Effector memory CD4-positive, alpha-beta T cell (primary cell): ENCODE measurements around the gene COPS6.

Experiments used
- DNase-seq, 3 donors: peaks; one replicate each; pipeline ENCODE4 v3.0.0-alpha.2; 2020
- H3K27ac ChIP-seq: 2 replicates; pipeline ENCODE4 v1.7.0; 2013; ENCODE audit warnings: mild to moderate bottlenecking, low read length, moderate library complexity; ENCODE audit not compliant: insufficient read depth, poor library complexity, severe bottlenecking
- H3K27me3 ChIP-seq: replicated peaks from 2 replicates; pipeline ENCODE4 v1.7.0; 2013; ENCODE audit warnings: mild to moderate bottlenecking, low read length; ENCODE audit not compliant: insufficient read depth, control insufficient read depth, poor library complexity, severe bottlenecking
- H3K36me3 ChIP-seq: 2 replicates; pipeline ENCODE4 v1.7.0; 2013; ENCODE audit warnings: mild to moderate bottlenecking, low read length, moderate library complexity; ENCODE audit not compliant: control insufficient read depth, insufficient read depth
- H3K4me1 ChIP-seq: 2 replicates; pipeline ENCODE4 v1.7.0; 2013; ENCODE audit warnings: low read length, mild to moderate bottlenecking; ENCODE audit not compliant: control insufficient read depth, insufficient read depth, poor library complexity, severe bottlenecking
- H3K4me3 ChIP-seq: 2 replicates; pipeline ENCODE4 v1.7.0; 2013; ENCODE audit warnings: low read length, low read depth, mild to moderate bottlenecking; ENCODE audit not compliant: insufficient read depth, poor library complexity, severe bottlenecking
- H3K9me3 ChIP-seq: 2 replicates; pipeline ENCODE4 v1.7.0; 2013; ENCODE audit warnings: mild to moderate bottlenecking, low read length, moderate library complexity; ENCODE audit not compliant: control insufficient read depth

Gene COPS6

DNA sequence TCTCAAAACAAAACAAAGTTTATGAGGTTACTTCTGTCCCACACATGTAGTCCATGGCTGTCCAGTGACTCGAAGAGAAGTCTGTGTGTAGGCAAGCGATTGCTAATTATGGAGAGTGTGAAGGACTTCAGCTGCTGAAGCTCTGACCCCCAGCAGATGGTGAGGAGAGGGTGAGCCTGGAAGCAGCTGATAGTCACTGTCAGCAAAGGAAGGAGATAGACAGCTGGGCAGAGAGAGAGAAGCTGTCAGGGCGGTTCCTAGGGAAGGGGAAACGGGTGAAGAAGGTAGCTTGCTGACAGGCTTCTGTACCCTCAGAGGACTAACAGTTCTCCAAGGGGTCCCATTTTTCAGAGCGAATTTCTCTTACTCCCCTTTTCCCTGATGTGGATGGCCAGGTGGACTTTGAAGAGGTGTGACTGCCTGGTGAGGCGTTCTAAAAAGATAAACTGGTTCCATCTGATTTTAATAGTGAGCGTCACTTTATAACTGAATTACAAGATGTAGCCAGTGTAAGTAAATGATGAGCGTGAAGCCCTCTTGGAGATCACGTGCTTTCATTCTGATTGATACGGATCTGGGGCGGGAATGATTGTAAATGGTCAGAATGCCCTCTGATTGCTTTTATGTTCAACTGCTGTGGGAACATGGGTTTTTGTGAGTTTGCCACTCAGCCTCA is 27.1 kb upstream of the COPS6 start:
- Histone ChIP-seq H3K4me1 (no peaks in the 10 kb centered on the region), H3K9me3 (no peaks in the 10 kb centered on the region), H3K4me3 (no peak overlapping the region), H3K27me3 (no peaks in the 10 kb centered on the region), H3K36me3 (peaks cover 32% of the 10 kb centered on the region), H3K27ac (no peak overlapping the region)
- no peak for DNase-seq

DNA sequence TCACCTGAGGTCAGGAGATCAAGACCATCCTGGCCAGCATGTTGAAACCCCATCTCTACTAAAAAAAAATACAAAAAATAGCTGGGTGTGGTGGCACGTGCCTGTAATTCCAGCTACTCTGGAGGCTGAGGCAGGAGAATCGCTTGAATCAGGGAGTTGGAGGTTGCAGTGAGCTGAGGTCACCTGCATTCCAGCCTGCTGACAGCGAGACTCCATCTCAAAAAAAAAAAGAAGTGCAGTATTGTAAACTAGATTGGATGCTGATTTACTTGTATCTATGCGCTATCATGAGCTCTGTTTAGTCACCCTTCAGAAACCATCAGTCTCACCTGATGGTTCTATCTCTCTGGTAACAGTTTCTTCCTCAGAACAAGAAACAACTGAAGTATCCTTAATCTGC is 25.4 kb upstream of the COPS6 start:
- Histone ChIP-seq H3K4me3 (no peak overlapping the region), H3K27me3 (no peaks in the 10 kb centered on the region), H3K36me3 (peaks cover 15% of the 10 kb centered on the region), H3K27ac (no peak overlapping the region), H3K4me1 (no peaks in the 10 kb centered on the region), H3K9me3 (no peaks in the 10 kb centered on the region)
- no peak for DNase-seq

DNA sequence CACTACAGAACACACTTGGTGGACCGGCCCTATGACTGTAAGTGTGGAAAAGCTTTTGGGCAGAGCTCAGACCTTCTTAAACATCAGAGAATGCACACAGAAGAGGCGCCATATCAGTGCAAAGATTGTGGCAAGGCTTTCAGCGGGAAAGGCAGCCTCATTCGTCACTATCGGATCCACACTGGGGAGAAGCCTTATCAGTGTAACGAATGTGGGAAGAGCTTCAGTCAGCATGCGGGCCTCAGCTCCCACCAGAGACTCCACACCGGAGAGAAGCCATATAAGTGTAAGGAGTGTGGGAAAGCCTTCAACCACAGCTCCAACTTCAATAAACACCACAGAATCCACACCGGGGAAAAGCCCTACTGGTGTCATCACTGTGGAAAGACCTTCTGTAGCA is 24.6 kb upstream of the COPS6 start:
- no peak overlapping the region for H3K4me3 ChIP-seq
- no peak overlapping the region for H3K27ac ChIP-seq
- no peaks in the 10 kb centered on the region for H3K4me1 ChIP-seq
- no peak for DNase-seq
- no peaks in the 10 kb centered on the region for H3K9me3 ChIP-seq
- H3K36me3 ChIP-seq, result peaks cover 9% of the 10 kb centered on the region
- H3K27me3 ChIP-seq, result no peaks in the 10 kb centered on the region

DNA sequence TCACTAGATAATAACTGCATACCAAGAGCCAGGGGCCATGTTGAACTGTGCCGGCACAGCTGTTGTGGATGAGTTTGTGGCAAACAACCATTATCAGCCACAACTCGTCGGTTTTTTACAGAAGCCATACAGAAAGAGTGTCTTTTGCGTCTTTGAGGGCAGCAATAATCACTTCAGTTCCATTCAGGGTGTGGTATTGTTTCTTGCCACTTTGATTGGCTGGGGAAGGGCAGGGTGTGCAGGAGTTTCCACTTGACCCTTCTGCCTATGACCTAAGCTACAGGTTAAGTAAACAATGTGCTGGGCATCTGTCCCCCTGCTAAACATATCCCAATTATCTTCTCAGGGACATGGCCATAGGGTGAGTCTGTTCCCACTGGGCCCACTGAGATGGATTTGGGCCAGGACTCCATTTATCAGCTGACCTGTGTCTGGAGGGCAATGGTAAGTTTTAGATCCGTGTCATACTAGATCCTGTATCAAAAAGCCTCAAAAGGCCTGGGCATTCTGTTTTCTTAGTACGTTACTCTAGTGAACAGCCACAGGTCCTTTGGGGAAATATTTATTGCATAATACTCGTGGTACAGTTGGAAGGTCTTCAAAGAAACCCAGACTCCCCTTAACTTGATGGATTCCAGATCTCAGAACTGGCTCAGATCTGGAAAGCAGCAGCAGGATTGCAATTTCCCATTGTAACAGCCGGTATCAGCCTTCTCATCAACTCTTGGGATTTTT is 23.1 kb upstream of the COPS6 start:
- DNase-seq, result no peak
- Histone ChIP-seq H3K36me3 (peaks cover 14% of the 10 kb centered on the region), H3K9me3 (peaks cover 1% of the 10 kb centered on the region), H3K4me1 (no peaks in the 10 kb centered on the region), H3K4me3 (no peak overlapping the region), H3K27ac (no peak overlapping the region), H3K27me3 (no peaks in the 10 kb centered on the region)

DNA sequence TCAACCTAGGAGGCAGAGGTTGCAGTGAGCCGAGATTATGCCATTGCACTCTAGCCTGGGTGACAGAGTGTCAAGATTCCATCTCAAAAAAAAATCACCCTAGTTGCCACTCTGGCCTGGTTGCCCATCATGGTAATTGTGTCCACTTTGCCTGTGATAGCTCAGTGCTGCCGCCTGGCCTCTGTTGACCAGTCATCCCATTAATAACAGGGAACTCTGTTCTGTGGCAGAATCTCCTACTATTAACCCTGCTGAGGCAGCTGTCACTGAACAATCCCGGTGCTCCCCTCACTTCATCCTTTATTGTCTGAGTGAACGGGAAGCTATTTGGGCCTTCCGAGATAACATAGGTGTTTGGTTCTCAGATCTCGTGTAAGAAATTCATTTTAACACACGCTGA is 21.8 kb upstream of the COPS6 start:
- Histone ChIP-seq H3K4me3 (no peak overlapping the region), H3K4me1 (no peaks in the 10 kb centered on the region), H3K9me3 (peaks cover 14% of the 10 kb centered on the region), H3K27ac (no peak overlapping the region), H3K36me3 (peaks cover 27% of the 10 kb centered on the region), H3K27me3 (no peaks in the 10 kb centered on the region)
- no peak for DNase-seq

DNA sequence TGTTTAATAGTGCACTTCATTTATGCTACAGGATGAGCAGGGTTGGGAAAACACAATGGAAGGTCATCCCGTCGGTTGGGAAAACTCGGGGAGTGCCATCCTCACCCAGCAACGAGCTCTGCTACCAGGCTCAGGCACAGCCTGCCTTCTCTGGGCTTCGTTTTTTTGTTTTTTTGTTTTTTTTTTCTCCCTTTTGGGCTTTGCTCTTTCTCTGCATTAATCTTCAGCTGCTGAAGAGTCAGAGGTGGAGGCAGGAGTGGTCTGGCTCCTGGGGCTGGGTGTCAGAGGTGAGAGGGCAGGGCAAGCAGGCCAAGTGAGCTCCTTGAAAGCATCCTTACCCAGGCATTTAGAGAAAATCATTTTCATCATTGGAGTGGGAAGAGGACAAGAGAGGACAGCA is 18.8 kb upstream of the COPS6 start:
- H3K27ac ChIP-seq, result no peak overlapping the region
- H3K4me1 ChIP-seq, result no peaks in the 10 kb centered on the region
- H3K4me3 ChIP-seq, result no peak overlapping the region
- peaks cover 48% of the 10 kb centered on the region for H3K36me3 ChIP-seq
- H3K27me3 ChIP-seq, result no peaks in the 10 kb centered on the region
- peaks cover 20% of the 10 kb centered on the region for H3K9me3 ChIP-seq
- no peak for DNase-seq

DNA sequence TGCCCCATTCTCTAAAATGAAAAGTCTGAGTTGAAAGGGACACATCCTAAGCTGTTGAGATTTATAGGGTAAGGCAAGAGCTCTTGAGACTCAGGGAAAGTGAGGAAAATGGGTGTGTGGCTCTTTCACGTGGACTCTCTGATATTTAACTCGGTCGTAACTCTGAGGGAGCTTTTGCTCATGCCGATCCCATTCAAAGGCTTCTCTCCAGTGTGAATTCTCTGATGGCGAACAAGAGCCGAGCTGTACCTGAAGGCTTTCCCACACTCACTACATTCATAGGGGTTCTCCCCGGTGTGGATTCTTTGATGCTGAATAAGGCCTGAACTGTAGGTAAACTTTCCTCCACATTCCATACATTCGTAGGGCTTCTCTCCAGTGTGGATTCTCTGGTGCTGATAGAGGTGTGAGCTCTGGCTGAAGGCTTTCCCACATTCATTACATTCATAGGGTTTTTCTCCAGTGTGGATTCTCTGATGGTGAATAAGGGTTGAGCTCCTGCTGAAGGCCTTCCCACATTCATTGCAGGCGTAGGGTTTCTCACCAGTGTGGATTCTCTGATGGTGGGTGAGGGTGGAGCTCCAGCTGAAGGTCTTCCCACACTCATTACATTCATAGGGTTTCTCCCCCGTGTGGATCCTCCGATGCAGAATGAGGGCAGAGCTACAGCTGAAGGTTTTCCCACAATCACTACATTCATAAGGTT is 17.6 kb upstream of the COPS6 start:
- H3K4me1 ChIP-seq, result no peaks in the 10 kb centered on the region
- H3K27ac ChIP-seq, result no peak overlapping the region
- no peak overlapping the region for H3K4me3 ChIP-seq
- DNase-seq, result no peak
- no peaks in the 10 kb centered on the region for H3K27me3 ChIP-seq
- peaks cover 60% of the 10 kb centered on the region for H3K36me3 ChIP-seq
- peaks cover 20% of the 10 kb centered on the region for H3K9me3 ChIP-seq

DNA sequence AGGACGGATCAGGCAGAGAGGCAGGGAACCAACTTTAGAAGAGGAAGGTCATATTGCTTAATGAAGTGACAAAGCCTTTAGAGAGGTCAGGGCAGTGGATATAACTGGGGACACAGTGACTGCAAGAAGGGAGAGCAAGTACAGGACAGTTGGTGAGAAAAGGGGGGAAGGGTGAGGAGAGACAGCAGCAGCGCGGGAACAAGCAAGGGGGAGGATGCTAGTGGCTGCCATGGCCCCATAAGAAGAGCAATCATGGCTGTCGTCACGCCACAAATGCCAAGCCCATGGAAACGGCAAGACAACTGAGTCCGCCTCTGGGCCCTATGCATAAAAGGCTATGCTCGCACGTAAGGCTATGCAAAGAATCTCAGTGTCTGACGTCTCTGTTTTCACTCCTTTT is 16.3 kb upstream of the COPS6 start:
- H3K27me3 ChIP-seq, result no peaks in the 10 kb centered on the region
- peaks cover 20% of the 10 kb centered on the region for H3K9me3 ChIP-seq
- peaks cover 70% of the 10 kb centered on the region for H3K36me3 ChIP-seq
- H3K27ac ChIP-seq, result no peak overlapping the region
- no peak overlapping the region for H3K4me3 ChIP-seq
- DNase-seq, result no peak
- peaks cover 2% of the 10 kb centered on the region for H3K4me1 ChIP-seq

DNA sequence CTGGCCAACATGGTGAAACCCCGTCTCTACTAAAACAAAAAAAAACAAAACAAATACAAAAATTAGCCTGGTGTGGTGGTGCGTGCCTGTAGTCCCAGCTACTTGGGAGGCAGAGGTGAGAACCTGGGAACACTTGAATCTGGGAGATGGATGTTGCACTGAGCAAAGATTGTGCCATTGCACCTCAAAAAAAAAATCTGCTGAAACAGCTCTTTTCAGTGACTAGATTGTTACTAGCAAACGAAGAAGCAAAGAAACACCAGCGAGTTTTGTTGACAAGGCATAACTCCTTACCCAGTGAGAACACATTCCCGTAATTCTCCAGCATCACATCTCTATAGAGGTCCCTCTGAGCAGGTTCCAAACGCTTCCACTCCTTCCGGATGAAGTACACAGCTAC is 13.9 kb upstream of the COPS6 start:
- Histone ChIP-seq H3K4me3 (no peak overlapping the region), H3K27me3 (no peaks in the 10 kb centered on the region), H3K4me1 (peaks cover 2% of the 10 kb centered on the region), H3K9me3 (peaks cover 20% of the 10 kb centered on the region), H3K27ac (no peak overlapping the region), H3K36me3 (peaks cover 81% of the 10 kb centered on the region)
- no peak for DNase-seq

DNA sequence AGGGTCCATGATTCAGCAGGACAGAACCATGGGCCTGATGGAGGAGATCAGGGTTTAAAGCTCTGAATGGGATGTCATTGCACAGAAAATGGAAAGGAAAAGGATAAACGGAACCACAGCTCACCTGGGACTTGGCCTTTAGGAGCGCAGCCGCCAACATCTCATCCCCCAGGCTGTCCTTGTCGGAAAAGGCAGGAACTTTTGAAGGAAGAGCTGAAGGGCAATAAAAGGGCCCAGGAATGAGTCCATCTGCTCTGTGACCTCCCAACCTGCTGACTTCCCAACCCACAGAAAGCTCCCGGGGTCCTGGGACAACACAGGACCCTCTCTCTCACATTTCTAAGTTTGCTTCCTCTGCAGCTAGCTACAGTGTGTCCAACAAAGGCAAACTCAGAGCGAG is 13.4 kb upstream of the COPS6 start:
- no peak overlapping the region for H3K4me3 ChIP-seq
- H3K36me3 ChIP-seq, result peaks cover 77% of the 10 kb centered on the region
- H3K27me3 ChIP-seq, result no peaks in the 10 kb centered on the region
- H3K9me3 ChIP-seq, result peaks cover 20% of the 10 kb centered on the region
- H3K27ac ChIP-seq, result no peak overlapping the region
- DNase-seq, result no peak
- H3K4me1 ChIP-seq, result peaks cover 2% of the 10 kb centered on the region
